ENCODE data around the gene HPS1.

GRCh38 chr10:98478430-98479222 lies 31.9 kb upstream of the HPS1 start:
- TF ChIP-seq RCOR1 (IDR thresholded peaks at IDR 0.05; ENCODE audit: low read length): no peak
- TF ChIP-seq USF2 (IDR thresholded peaks at IDR 0.05; ENCODE audit: borderline replicate concordance, low read depth, low read length): no peak
- TF ChIP-seq MXI1 (IDR thresholded peaks at IDR 0.05; ENCODE audit: low read depth, low read length): no peak
- TF ChIP-seq POLR2AphosphoS5 (IDR thresholded peaks at IDR 0.05; ENCODE audit: low read depth, low read length): no peak
- TF ChIP-seq CTCF (IDR thresholded peaks at IDR 0.05): no peak
- TF ChIP-seq RAD21 (IDR thresholded peaks at IDR 0.05; ENCODE audit: low read length): no peak
- TF ChIP-seq REST (IDR thresholded peaks at IDR 0.05; ENCODE audit: low read depth, low read length): no peak
- TF ChIP-seq CHD2 (IDR thresholded peaks at IDR 0.05; ENCODE audit: low read length, partially characterized antibody): no peak
- no peak for TF ChIP-seq YY1 (IDR thresholded peaks at IDR 0.05; ENCODE audit: low read depth)
- TF ChIP-seq GATA2 (CRISPR knock-in tag; IDR thresholded peaks at IDR 0.05): no peak
- TF ChIP-seq FOXM1 (IDR thresholded peaks at IDR 0.05; ENCODE audit: low read depth): no peak
- TF ChIP-seq TAF1 (IDR thresholded peaks at IDR 0.05; ENCODE audit: borderline replicate concordance, low read depth, low read length): no peak
- TF ChIP-seq ELF1 (IDR thresholded peaks at IDR 0.05): no peak

Data from SK-N-SH (cell line).